GM19397 (cell line): Measurements from ENCODE around the gene FOXL2.

ENCODE experiments used
- ATAC-seq: cut with Tn5 transposase; IDR thresholded peaks from one replicate; pipeline ENCODE4 v1.9.1; 2021; ENCODE audit warnings: mild to moderate bottlenecking, moderate library complexity; ENCODE audit not compliant: unreplicated experiment

FOXL2 gene

DNA sequence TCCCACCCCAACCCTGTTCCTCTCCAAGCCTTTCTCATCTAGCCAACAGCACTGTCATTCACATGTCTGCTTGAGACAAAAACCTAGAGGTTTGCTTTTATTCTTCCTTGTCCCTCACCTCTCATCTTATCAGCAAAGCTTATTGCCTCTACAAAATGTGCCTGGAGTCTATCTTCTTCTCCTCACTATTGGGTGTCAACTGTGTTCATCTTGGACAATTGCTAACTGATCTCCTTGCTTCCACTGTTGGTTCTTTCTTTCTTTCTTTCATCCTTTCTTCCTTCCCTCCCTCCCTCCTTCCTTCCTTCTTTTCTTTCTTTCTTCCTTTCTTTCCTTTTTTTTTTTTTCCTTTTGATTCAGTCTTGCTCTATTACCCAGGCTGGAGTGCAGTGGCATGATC, 48.2 kb downstream of the FOXL2 start:
- no peak for ATAC-seq

DNA sequence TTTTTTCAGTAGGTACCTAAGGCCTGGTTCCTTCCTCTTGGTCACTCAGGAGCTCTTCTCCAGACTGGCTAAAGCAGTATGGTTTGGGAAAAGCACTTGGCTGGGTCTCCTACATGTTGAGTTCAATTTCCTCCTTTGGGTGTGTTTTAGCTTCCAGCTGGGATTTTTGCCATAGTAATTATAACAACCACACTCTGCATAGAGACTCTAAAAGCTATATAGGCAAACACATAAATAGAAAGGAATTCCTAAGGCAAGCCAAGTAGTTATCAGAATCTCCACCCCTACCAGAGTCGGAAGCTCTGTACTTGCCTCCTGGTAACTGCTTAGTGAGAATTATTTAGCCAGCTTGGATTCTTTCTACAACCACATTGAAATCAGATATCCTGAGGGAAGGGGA, 48.6 kb downstream of the FOXL2 start:
- ATAC-seq: no peak
